ENCODE measurements around the gene LRFN4. TPM values are rescaled to one million over a fixed set of nuclear protein-coding genes. Genes with fewer than 3 reads are reported as not detected.

LRFN4 gene
- total RNA-seq (36.7 and 37.4 TPM in 2 replicates), polyA plus RNA-seq (22.3 and 38.3 TPM in 2 replicates), polyA minus RNA-seq (7.3 and 9.2 TPM in 2 replicates), Bru-seq, nascent RNA (percentile 39 among the genes with signal in this experiment), BruChase-seq, experiment 1, labeled RNA remaining after a 6-hour chase (percentile 86 among the genes with signal in this experiment), BruChase-seq, experiment 2, labeled RNA remaining after a 2-hour chase (percentile 72 among the genes with signal in this experiment)
- 9.2 and 14.6 TPM in 2 replicates for polyA plus RNA-seq (2011; cell fraction: cytosol; rRNA removed)
- polyA plus RNA-seq (2011; cell fraction: nucleus; rRNA removed) = 17.3 and 19.5 TPM in 2 replicates
- 16.7 and 27.1 TPM in 2 replicates for polyA plus RNA-seq (2012)
- 91.4 TPM for polyA minus RNA-seq (2011; cell fraction: cytosol; rRNA and poly(A)+ RNA removed)
- polyA minus RNA-seq (2011; cell fraction: nucleus; rRNA and poly(A)+ RNA removed) = 3.5 and 6.1 TPM in 2 replicates
- long read RNA-seq, transcript LRFN4-201 (2 exons, 2,431 nt) = major isoform, 25 of 59 reads
- long read RNA-seq, partial matches to known transcripts = 0 of 59 reads
- long read RNA-seq, other reads (novel, unspliced or antisense) = 34 of 59 reads

DNA sequence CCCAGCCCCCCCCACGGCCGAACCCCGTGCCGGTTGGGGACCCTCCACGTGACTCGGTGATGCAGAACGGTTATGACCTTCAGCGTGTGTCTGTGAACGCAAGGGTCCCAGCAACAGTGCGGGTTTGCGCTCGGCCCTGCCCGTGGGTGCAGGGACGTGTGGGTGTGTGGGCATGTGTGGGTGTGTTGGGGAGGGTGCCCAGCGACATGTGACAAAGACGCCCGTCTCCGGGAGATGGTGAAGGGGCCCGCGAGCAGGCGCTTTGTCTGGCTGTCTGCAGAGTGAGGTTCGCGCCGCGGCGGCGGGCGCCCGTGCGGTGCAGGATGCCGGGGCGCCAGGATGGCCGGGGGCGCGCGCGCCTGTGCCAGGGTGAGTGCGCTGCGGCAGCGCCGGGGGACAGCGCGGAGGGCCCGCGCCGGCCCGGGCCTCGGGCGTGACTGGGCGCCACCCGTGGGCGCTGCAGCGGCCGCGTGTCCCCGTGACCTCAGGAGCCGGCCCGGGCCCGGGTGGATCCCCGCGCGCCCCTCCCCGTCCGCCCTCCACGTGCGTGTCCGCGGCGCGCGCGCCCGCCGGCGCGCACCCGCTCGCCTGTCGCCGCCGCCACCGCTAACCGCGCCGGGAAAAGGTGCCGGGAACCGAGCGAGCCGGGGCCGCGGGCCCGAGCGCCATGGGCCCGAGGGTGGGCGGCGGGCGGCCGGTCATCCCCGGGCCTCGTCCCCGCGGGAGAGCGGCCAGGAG is at the start of gene LRFN4:
Gene LRFN4 (plus strand): TSS at position 569 of the 738 bp plus-strand sequence. CDS start 681 bp downstream, outside the sequence.
- TF ChIP-seq FOS (IDR thresholded peaks at IDR 0.05; ENCODE audit: borderline replicate concordance, insufficient read depth, low read length) = no peak
- TF ChIP-seq MAX (IDR thresholded peaks at IDR 0.05; ENCODE audit: insufficient read depth, insufficient read length) = peak; percentile 37
- TF ChIP-seq POLR2A (IDR thresholded peaks at IDR 0.05; ENCODE audit: low read depth, low read length) = peak; percentile 17
- FAIRE-seq = no peak
- peaks cover 9% of the 10 kb centered on the region for H3K4me1 ChIP-seq (ENCODE audit: control insufficient read depth, extremely low read depth, insufficient read depth, low read length)
- H2AFZ ChIP-seq (ENCODE audit: low read depth, low read length) = peak within 1 kb of the TSS; percentile 81
- H3K9ac ChIP-seq (replicated peaks; ENCODE audit: extremely low read depth, insufficient read depth, low read length) = peak within 1 kb of the TSS; percentile 61
- BruUV-seq (replicated peaks) = no TSS peak
- H4K20me1 ChIP-seq (replicated peaks; ENCODE audit: control insufficient read depth, extremely low read depth, insufficient read depth, low read length) = no peaks in the 10 kb centered on the region
- intact Hi-C loops (cut with micrococcal nuclease) = loop anchor here (2.0 kb wide), 3 partner anchors 14 to 118 kb away; partner anchors contain the start of genes C11orf86, PC and RCE1
- no peaks in the 10 kb centered on the region for H3K9me3 ChIP-seq (replicated peaks; ENCODE audit: control insufficient read depth, insufficient read depth, low read length)
- H3K9me1 ChIP-seq (replicated peaks; ENCODE audit: control insufficient read depth, extremely low read depth, insufficient read depth, low read length) = no peaks in the 10 kb centered on the region
- ChIA-PET CTCF (interaction anchor here (0.6 to 2.3 kb wide), 11 partner anchors 13 to 264 kb away, joined by 3 to 15 read pairs (median 5); partner anchors contain the start of gene RCE1), POLR2A (interaction anchor here (0.8 to 1.4 kb wide), 3 partner anchors 10 to 16 kb away, joined by 4 to 5 read pairs (median 4); no protein-coding TSS in a partner anchor)
- H3K4me2 ChIP-seq (ENCODE audit: insufficient read depth, low read length) = peak within 1 kb of the TSS; percentile 68
- H3K79me2 ChIP-seq (ENCODE audit: control insufficient read depth, insufficient read depth, low read length) = peaks cover 13% of the 10 kb centered on the region
- H3K27ac ChIP-seq (ENCODE audit: insufficient read depth, low read depth, low read length) = peak within 1 kb of the TSS; percentile 56
- dilution Hi-C loops (cut with MboI; ENCODE audit: extremely low pct_ligation_motif_present, low sequenced_read_pairs) = no loop called here
- H3K4me3 ChIP-seq (replicated peaks in 1 of 3; ENCODE audit: insufficient read depth in 1 of 3, low read depth in 1 of 3, low read length in 3 of 3) = peak within 1 kb of the TSS; percentile 43 to 59 (median 54)
- no peaks in the 10 kb centered on the region for H3K27me3 ChIP-seq (ENCODE audit: control insufficient read depth in 2 of 2, insufficient read depth in 2 of 2, low read length in 2 of 2)
- H3K36me3 ChIP-seq (ENCODE audit: control insufficient read depth in 2 of 2, extremely low read depth in 1 of 2, insufficient read depth in 2 of 2, low read length in 2 of 2) = no peaks in the 10 kb centered on the region
- DNase-seq (ENCODE audit: low read depth, low spot score) = no peak

DNA sequence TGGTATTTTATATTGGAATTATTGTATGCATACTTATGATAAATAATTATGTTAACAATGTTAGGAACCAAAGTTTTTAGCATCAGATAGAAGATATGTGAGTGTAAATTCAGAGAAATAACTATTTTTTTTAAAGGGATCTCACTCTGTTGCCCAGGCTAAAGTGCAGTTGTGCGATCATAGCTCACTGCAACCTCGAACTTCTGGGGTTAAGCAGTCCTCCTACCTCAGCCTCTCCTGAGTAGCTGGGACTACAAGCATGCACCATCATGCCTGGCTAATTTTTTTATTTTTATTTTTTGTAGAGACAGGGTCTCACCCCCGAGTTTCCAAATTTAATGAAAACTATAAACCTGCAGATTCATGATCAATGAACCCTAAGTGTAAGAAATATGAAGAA is 47.3 kb upstream of the LRFN4 start:
- Histone ChIP-seq H3K27me3 (ENCODE audit: control insufficient read depth in 2 of 2, insufficient read depth in 2 of 2, low read length in 2 of 2) (no peaks in the 10 kb centered on the region), H3K36me3 (ENCODE audit: control insufficient read depth in 2 of 2, extremely low read depth in 1 of 2, insufficient read depth in 2 of 2, low read length in 2 of 2) (peaks cover 0 to 2% of the 10 kb centered on the region in 2 experiments), H3K4me1 (ENCODE audit: control insufficient read depth, extremely low read depth, insufficient read depth, low read length) (no peaks in the 10 kb centered on the region), H4K20me1 (replicated peaks; ENCODE audit: control insufficient read depth, extremely low read depth, insufficient read depth, low read length) (no peaks in the 10 kb centered on the region), H3K79me2 (ENCODE audit: control insufficient read depth, insufficient read depth, low read length) (no peaks in the 10 kb centered on the region), H3K9me3 (replicated peaks; ENCODE audit: control insufficient read depth, insufficient read depth, low read length) (no peaks in the 10 kb centered on the region), H3K9ac (replicated peaks; ENCODE audit: extremely low read depth, insufficient read depth, low read length) (no peak overlapping the region), H3K9me1 (replicated peaks; ENCODE audit: control insufficient read depth, extremely low read depth, insufficient read depth, low read length) (no peaks in the 10 kb centered on the region), H3K27ac (ENCODE audit: insufficient read depth, low read depth, low read length) (no peak overlapping the region), H2AFZ (ENCODE audit: low read depth, low read length) (no peak overlapping the region), H3K4me3 (replicated peaks in 1 of 3; ENCODE audit: insufficient read depth in 1 of 3, low read depth in 1 of 3, low read length in 3 of 3) (no peak overlapping the region), H3K4me2 (ENCODE audit: insufficient read depth, low read length) (no peak overlapping the region)
- intact Hi-C loops (cut with micrococcal nuclease) (no loop called here), dilution Hi-C loops (cut with MboI; ENCODE audit: extremely low pct_ligation_motif_present, low sequenced_read_pairs) (no loop called here)
- ChIA-PET POLR2A (no interaction called here), CTCF (no interaction called here)
- TF ChIP-seq EZH2 (IDR thresholded peaks at IDR 0.05; ENCODE audit: borderline replicate concordance, low read depth, low read length, severe bottlenecking) = no peak
- TF ChIP-seq POLR2A (IDR thresholded peaks at IDR 0.05; ENCODE audit: low read depth, low read length) = no peak
- TF ChIP-seq FOS (IDR thresholded peaks at IDR 0.05; ENCODE audit: borderline replicate concordance, insufficient read depth, low read length) = no peak
- no peak for TF ChIP-seq MYC (IDR thresholded peaks at IDR 0.05; ENCODE audit: low read depth, low read length)
- TF ChIP-seq MAX (IDR thresholded peaks at IDR 0.05; ENCODE audit: insufficient read depth, insufficient read length) = no peak
- FAIRE-seq (no peak), DNase-seq (ENCODE audit: low read depth, low spot score) (no peak)
- no TSS peak for BruUV-seq (replicated peaks)
